Type B pancreatic cell (in vitro differentiated cells): ENCODE measurements around the gene TCF4. TPM values are rescaled to one million over a fixed set of nuclear protein-coding genes. Genes with fewer than 3 reads are reported as not detected.

ENCODE experiments used
- DNase-seq: peaks from one replicate; pipeline ENCODE4 v3.0.0; 2021; ENCODE audit warnings: mixed read lengths; ENCODE audit not compliant: unreplicated experiment; ENCODE audit errors: extremely low spot score
- H3K27ac Mint-ChIP-seq: 2 replicates; pipeline ENCODE4 v1.8.0; 2021; ENCODE audit warnings: mild to moderate bottlenecking, mixed read lengths
- H3K27me3 Mint-ChIP-seq: 2 replicates; pipeline ENCODE4 v1.8.0; 2021; ENCODE audit warnings: mixed read lengths
- H3K36me3 Mint-ChIP-seq: 2 replicates; pipeline ENCODE4 v1.8.0; 2021; ENCODE audit warnings: mixed read lengths
- H3K4me1 Mint-ChIP-seq: one replicate; pipeline ENCODE4 v1.8.0; 2021; ENCODE audit warnings: mixed read lengths; ENCODE audit not compliant: unreplicated experiment
- H3K4me3 Mint-ChIP-seq: 2 replicates; pipeline ENCODE4 v1.8.0; 2021; ENCODE audit warnings: mild to moderate bottlenecking, mixed read lengths
- H3K9me3 Mint-ChIP-seq: 2 replicates; pipeline ENCODE4 v1.8.0; 2021; ENCODE audit warnings: mixed read lengths
- CTCF ChIP-seq: fragments of 200-600 bp; sonication (generic); conservative IDR thresholded peaks from 2 replicates; pipeline ENCODE4 v1.5.0; 2021; ENCODE audit warnings: antibody characterized with exemption, mild to moderate bottlenecking
- total RNA-seq: library from RNA; stranded (reverse); gene quantifications from 2 replicates; pipeline ENCODE4 v1.2.1, GENCODE V29; 2021; ENCODE audit warnings: low replicate concordance

TCF4 gene
- total RNA-seq, 1 donor from 2014 or later, result 189 TPM

DNA sequence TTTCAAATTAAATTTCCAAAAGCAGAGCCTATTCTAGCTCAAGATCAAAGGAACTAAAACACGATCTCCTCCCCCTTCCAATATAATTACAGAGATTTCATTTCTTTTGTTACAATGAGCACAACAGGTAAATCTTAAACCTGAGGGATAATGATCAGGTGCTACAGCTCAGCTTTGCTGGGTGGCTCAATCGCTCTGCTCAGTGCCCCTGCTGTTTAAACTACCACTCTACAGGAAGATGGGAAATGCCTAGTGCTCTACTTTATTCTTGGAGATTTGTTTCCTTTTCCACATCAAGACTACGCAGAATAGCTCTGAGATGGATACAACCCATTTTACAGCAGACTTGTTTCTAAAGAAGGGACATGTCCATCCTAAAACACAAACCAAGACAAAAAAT, 162.3 kb downstream of the TCF4 start:
- Mint-ChIP-seq H3K9me3 (peaks cover 12% of the 10 kb centered on the region), H3K27ac (no peak overlapping the region), H3K4me1 (peaks cover 35% of the 10 kb centered on the region), H3K4me3 (no peak overlapping the region), H3K27me3 (no peaks in the 10 kb centered on the region), H3K36me3 (peaks cover 3% of the 10 kb centered on the region)
- TF ChIP-seq CTCF, result no peak
- no peak for DNase-seq

- no peaks in the 10 kb centered on the region for H3K36me3 Mint-ChIP-seq
- H3K4me3 Mint-ChIP-seq, result no peak overlapping the region
- DNase-seq, result no peak
- no peak overlapping the region for H3K27ac Mint-ChIP-seq
- peaks cover 1% of the 10 kb centered on the region for H3K9me3 Mint-ChIP-seq
- TF ChIP-seq CTCF, result no peak
- H3K4me1 Mint-ChIP-seq, result peaks cover 37% of the 10 kb centered on the region
- no peaks in the 10 kb centered on the region for H3K27me3 Mint-ChIP-seq
Observed at GRCh38 chr18:55422456-55423180, 165.4 kb downstream of the TCF4 start.

DNA sequence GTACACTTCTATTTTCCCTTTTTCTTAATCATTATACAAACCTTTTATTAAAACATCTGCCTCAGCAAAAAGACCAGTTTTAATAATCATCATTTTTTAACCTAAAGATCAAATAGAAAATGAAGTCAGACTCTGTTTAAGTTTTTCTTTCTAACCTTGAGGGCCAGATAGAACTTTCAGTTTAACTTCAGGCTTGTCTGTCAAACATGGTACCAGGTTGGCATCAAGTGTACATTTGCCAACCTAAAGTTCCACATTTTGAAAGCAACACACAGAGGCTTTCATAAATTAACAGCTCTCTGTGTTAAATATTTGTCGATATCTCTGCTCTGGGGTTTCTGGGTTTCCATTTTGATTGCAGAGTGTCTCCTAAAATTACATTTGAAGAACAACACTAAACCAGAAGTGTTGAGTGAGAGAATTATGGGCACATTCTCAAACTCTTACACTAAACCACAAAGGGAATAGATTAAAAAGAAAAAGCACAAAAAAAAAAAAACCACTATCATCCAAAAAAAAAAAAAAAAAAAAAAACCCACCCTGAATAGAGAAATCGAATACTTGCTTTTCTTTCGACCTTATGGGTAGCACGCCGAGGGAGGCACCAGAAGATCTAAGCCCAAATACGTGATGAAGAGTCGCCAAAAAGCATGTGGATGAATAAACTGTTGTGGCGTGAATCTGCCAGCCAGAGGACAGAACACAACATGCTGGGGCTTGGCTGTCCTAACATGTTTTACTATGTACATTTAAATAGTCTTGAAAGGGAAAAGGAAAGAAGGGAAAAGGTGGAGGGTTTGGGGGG, 166.2 kb downstream of the TCF4 start:
- DNase-seq, result no peak
- H3K4me1 Mint-ChIP-seq, result peaks cover 45% of the 10 kb centered on the region
- H3K27ac Mint-ChIP-seq, result no peak overlapping the region
- no peaks in the 10 kb centered on the region for H3K27me3 Mint-ChIP-seq
- TF ChIP-seq CTCF, result no peak
- no peaks in the 10 kb centered on the region for H3K36me3 Mint-ChIP-seq
- H3K4me3 Mint-ChIP-seq, result peak overlapping the region; percentile 69
- no peaks in the 10 kb centered on the region for H3K9me3 Mint-ChIP-seq

- DNase-seq, result no peak
- peaks cover 51% of the 10 kb centered on the region for H3K4me1 Mint-ChIP-seq
- no peak for TF ChIP-seq CTCF
- H3K27ac Mint-ChIP-seq, result no peak overlapping the region
- H3K9me3 Mint-ChIP-seq, result no peaks in the 10 kb centered on the region
- H3K4me3 Mint-ChIP-seq, result no peak overlapping the region
- H3K36me3 Mint-ChIP-seq, result no peaks in the 10 kb centered on the region
- H3K27me3 Mint-ChIP-seq, result no peaks in the 10 kb centered on the region
Observed at GRCh38 chr18:55421308-55421614, 166.7 kb downstream of the TCF4 start.

GRCh38 chr18:55420665-55421307, 167.2 kb downstream of the TCF4 start:
- H3K4me3 Mint-ChIP-seq, result peak overlapping the region; percentile 20
- H3K36me3 Mint-ChIP-seq, result no peaks in the 10 kb centered on the region
- no peak for TF ChIP-seq CTCF
- no peak overlapping the region for H3K27ac Mint-ChIP-seq
- no peak for DNase-seq
- H3K27me3 Mint-ChIP-seq, result no peaks in the 10 kb centered on the region
- peaks cover 53% of the 10 kb centered on the region for H3K4me1 Mint-ChIP-seq
- no peaks in the 10 kb centered on the region for H3K9me3 Mint-ChIP-seq
